Activated B cell treated with CpG ODN at 0.5 μM for 24 hours (primary cell): ENCODE measurements around the gene SIPA1L3. TPM values are rescaled to one million over a fixed set of nuclear protein-coding genes. Genes with fewer than 3 reads are reported as not detected.

Experiments used
- ATAC-seq: fragments of 200-7000 bp; cut with Tn5 transposase; one replicate; pipeline ENCODE4 v1.10.0; 2021; ENCODE audit warnings: low read depth, mild to moderate bottlenecking, moderate library complexity
- CTCF ChIA-PET: fragments of 350-600 bp; sonication (Branson Sonifier 250); formaldehyde crosslinking; loops from one replicate; lab custom pipeline; 2021; ENCODE audit warnings: antibody characterized with exemption; lab: Charles Lee
- POLR2A ChIA-PET: fragments of 350-600 bp; sonication (Branson Sonifier 250); formaldehyde crosslinking; loops from one replicate; lab custom pipeline; 2021; ENCODE audit warnings: antibody characterized with exemption; lab: Charles Lee
- DNase-seq: peaks from one replicate; pipeline ENCODE4 v3.0.0; 2022
- H3K27ac Mint-ChIP-seq: one replicate; pipeline ENCODE4 v1.8.0; 2020; ENCODE audit warnings: mixed read lengths
- H3K27me3 Mint-ChIP-seq: one replicate; pipeline ENCODE4 v1.8.0; 2021; ENCODE audit warnings: mixed read lengths
- H3K36me3 Mint-ChIP-seq: one replicate; pipeline ENCODE4 v1.8.0; 2021; ENCODE audit warnings: low read depth, mixed read lengths
- H3K4me1 Mint-ChIP-seq: one replicate; pipeline ENCODE4 v1.8.0; 2021; ENCODE audit warnings: mixed read lengths
- H3K4me3 Mint-ChIP-seq: one replicate; pipeline ENCODE4 v1.8.0; 2020; ENCODE audit warnings: mild to moderate bottlenecking, mixed read lengths
- H3K9me3 Mint-ChIP-seq: one replicate; pipeline ENCODE4 v1.8.0; 2020; ENCODE audit warnings: mixed read lengths
- CTCF ChIP-seq: fragments of 200-600 bp; IDR thresholded peaks from one replicate; pipeline ENCODE4 v1.8.0; 2022; ENCODE audit warnings: antibody characterized with exemption, mild to moderate bottlenecking
- intact Hi-C: fragments of 100-400 bp; cut with micrococcal nuclease; formaldehyde crosslinking; loops from one replicate; pipeline ENCODE4 v1.15.1; 2024
- total RNA-seq: library from RNA; stranded (reverse); gene quantifications from 2 replicates; pipeline ENCODE4 v1.2.3, GENCODE V29; 2022

Gene SIPA1L3
- total RNA-seq, 1 donor from 2014 or later, result 145 TPM

- Mint-ChIP-seq H3K36me3 (peaks cover 32% of the 10 kb centered on the region), H3K27ac (peak overlapping the region; percentile 76), H3K4me1 (peaks cover 56% of the 10 kb centered on the region), H3K27me3 (no peaks in the 10 kb centered on the region), H3K9me3 (no peaks in the 10 kb centered on the region), H3K4me3 (peak overlapping the region; percentile 15)
- ATAC-seq (peak; percentile 23), DNase-seq (no peak)
- intact Hi-C loops, result no loop called here
- CTCF ChIA-PET, result interaction anchor here (0.6 to 1.6 kb wide), 6 partner anchors 10 to 151 kb away, joined by 3 to 9 read pairs (median 4); partner anchors contain the start of gene SIPA1L3
- TF ChIP-seq CTCF, result no peak
- POLR2A ChIA-PET, result interaction anchor here (0.5 to 3.7 kb wide), 13 partner anchors 9 to 151 kb away, joined by 3 to 36 read pairs (median 5); partner anchors contain the start of genes SIPA1L3 and WDR87
These were observed 151.1 kb downstream of the SIPA1L3 start for GRCh38 chr19:38057959-38058690.

GRCh38 chr19:38059897-38060296 is 152.9 kb downstream of the SIPA1L3 start:
- DNase-seq (no peak), ATAC-seq (peak; percentile 51)
- intact Hi-C loops, result no loop called here
- Mint-ChIP-seq H3K4me1 (peaks cover 58% of the 10 kb centered on the region), H3K27ac (peak overlapping the region; percentile 66), H3K4me3 (no peak overlapping the region), H3K27me3 (no peaks in the 10 kb centered on the region), H3K36me3 (peaks cover 29% of the 10 kb centered on the region), H3K9me3 (no peaks in the 10 kb centered on the region)
- POLR2A ChIA-PET, result interaction anchor here (0.6 to 3.7 kb wide), 10 partner anchors 9 to 1464 kb away, joined by 3 to 36 read pairs (median 4); partner anchors contain the start of genes SIPA1L3 and WDR87
- CTCF ChIA-PET, result interaction anchor here (1.0 to 1.5 kb wide), 3 partner anchors 14 to 157 kb away, joined by 3 to 6 read pairs (median 5); no protein-coding TSS in a partner anchor
- no peak for TF ChIP-seq CTCF

GRCh38 chr19:38060331-38060730 is 153.3 kb downstream of the SIPA1L3 start:
- intact Hi-C loops, result no loop called here
- Mint-ChIP-seq H3K36me3 (peaks cover 28% of the 10 kb centered on the region), H3K27ac (peak overlapping the region; percentile 66), H3K4me1 (peaks cover 55% of the 10 kb centered on the region), H3K4me3 (no peak overlapping the region), H3K27me3 (no peaks in the 10 kb centered on the region), H3K9me3 (no peaks in the 10 kb centered on the region)
- no peak for DNase-seq
- ChIA-PET CTCF (interaction anchor here (1.0 to 1.1 kb wide), 2 partner anchors 14 to 158 kb away, joined by 3 to 6 read pairs; no protein-coding TSS in a partner anchor), POLR2A (interaction anchor here (0.6 to 3.7 kb wide), 8 partner anchors 11 to 1464 kb away, joined by 3 to 36 read pairs (median 6); partner anchors contain the start of genes SIPA1L3 and WDR87)
- no peak for TF ChIP-seq CTCF
- ATAC-seq, result no peak

GRCh38 chr19:38061294-38061693 is 154.3 kb downstream of the SIPA1L3 start:
- Mint-ChIP-seq H3K27me3 (no peaks in the 10 kb centered on the region), H3K9me3 (no peaks in the 10 kb centered on the region), H3K36me3 (peaks cover 23% of the 10 kb centered on the region), H3K27ac (peak overlapping the region; percentile 67), H3K4me1 (peaks cover 54% of the 10 kb centered on the region), H3K4me3 (no peak overlapping the region)
- ChIA-PET POLR2A (no interaction called here), CTCF (interaction anchor here (1.0 kb wide), 1 partner anchor 34 kb away, joined by 3 read pairs; no protein-coding TSS in a partner anchor)
- intact Hi-C loops, result no loop called here
- TF ChIP-seq CTCF, result no peak
- DNase-seq, result no peak
- ATAC-seq, result no peak
